GM20000 (cell line): Measurements from ENCODE around the gene SHISAL1.

ENCODE experiments used
- DNase-seq: peaks from one replicate; pipeline ENCODE4 v3.0.0; 2012; ENCODE audit warnings: low spot score
- CTCF ChIP-seq: IDR thresholded peaks from 2 replicates; pipeline ENCODE4 v1.5.1; 2012; ENCODE audit warnings: mild to moderate bottlenecking, control low read depth; ENCODE audit errors: extremely low read depth, missing control alignments

SHISAL1 gene

GRCh38 chr22:44206696-44207095, 106.1 kb downstream of the SHISAL1 start:
- no peak for TF ChIP-seq CTCF
- DNase-seq: no peak

- no peak for DNase-seq
- TF ChIP-seq CTCF: no peak
These were observed 106.5 kb downstream of the SHISAL1 start for GRCh38 chr22:44206330-44206645.

- no peak for TF ChIP-seq CTCF
- no peak for DNase-seq
These were observed 107.0 kb downstream of the SHISAL1 start for GRCh38 chr22:44205516-44206329.

GRCh38 chr22:44204739-44205515, 107.8 kb downstream of the SHISAL1 start:
- no peak for DNase-seq
- TF ChIP-seq CTCF: no peak

- no peak for DNase-seq
- no peak for TF ChIP-seq CTCF
These were observed 109.5 kb downstream of the SHISAL1 start for GRCh38 chr22:44203203-44203602.

- no peak for DNase-seq
These were observed 110.4 kb downstream of the SHISAL1 start for GRCh38 chr22:44202261-44202789.

More at GRCh38 chr22:44202261-44202789, 110.4 kb downstream of the SHISAL1 start:
- TF ChIP-seq CTCF: no peak
